GM12865 (cell line): ENCODE measurements around the gene PFN1.

ENCODE experiments used
- DNase-seq: peaks from one replicate; pipeline ENCODE4 v3.0.0; 2010; ENCODE audit warnings: low read depth
- H3K4me3 ChIP-seq: 2 replicates; pipeline ENCODE4 v1.5.1; 2011; ENCODE audit warnings: mild to moderate bottlenecking, low read depth, low read length, control low read depth
- TF ChIP-seq, protein P1 (sequence below): IDR thresholded peaks from 2 replicates; pipeline ENCODE4 v1.5.1; 2011; ENCODE audit warnings: low read length, control low read depth, low read depth, inconsistent platforms; ENCODE audit not compliant: insufficient read depth; ENCODE audit errors: missing control alignments

PFN1 gene

DNA sequence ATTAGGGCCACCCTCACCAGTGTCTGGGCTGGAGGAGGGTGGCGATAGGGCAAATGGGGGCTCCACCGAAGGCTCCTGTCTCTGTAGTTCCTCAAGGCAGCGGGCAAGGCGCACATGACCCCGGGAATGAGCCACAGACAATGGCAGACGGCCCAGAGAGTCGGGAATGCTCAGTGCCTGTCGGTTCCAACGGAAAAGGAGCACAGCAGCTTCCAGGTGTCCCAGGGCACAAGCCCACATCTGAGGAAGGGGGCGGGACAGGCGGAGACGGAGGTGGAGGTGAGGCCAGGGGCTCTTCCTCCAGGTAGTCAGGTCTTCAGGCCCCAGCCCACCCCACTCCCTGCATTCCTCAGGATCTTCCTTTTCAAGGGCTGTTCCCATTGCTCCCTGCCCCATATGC lies 24.4 kb upstream of the PFN1 start:
- TF ChIP-seq, protein P1, sequence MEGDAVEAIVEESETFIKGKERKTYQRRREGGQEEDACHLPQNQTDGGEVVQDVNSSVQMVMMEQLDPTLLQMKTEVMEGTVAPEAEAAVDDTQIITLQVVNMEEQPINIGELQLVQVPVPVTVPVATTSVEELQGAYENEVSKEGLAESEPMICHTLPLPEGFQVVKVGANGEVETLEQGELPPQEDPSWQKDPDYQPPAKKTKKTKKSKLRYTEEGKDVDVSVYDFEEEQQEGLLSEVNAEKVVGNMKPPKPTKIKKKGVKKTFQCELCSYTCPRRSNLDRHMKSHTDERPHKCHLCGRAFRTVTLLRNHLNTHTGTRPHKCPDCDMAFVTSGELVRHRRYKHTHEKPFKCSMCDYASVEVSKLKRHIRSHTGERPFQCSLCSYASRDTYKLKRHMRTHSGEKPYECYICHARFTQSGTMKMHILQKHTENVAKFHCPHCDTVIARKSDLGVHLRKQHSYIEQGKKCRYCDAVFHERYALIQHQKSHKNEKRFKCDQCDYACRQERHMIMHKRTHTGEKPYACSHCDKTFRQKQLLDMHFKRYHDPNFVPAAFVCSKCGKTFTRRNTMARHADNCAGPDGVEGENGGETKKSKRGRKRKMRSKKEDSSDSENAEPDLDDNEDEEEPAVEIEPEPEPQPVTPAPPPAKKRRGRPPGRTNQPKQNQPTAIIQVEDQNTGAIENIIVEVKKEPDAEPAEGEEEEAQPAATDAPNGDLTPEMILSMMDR: no peak
- no peak for DNase-seq
- H3K4me3 ChIP-seq: no peak overlapping the region

DNA sequence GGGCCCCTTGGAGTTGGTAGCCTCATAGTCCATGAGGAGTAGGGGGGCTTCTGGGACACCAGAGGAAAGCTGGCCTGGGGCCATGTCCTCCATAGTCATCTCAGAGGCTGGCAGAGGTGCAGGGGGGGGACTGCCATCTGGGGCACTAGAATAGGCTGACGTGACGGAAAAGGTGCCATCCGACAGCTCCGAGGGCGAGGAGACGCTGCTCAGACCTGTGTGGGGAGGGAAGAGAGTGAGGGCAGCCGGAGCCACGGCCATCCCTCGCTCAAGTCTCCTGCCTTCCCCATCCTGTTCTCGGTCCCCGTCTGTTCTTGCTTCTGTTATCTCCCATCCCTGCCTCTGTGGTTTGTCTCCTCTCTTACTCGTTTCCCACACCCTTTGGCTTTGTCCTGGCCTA lies 24.0 kb upstream of the PFN1 start:
- no peak for DNase-seq

DNA sequence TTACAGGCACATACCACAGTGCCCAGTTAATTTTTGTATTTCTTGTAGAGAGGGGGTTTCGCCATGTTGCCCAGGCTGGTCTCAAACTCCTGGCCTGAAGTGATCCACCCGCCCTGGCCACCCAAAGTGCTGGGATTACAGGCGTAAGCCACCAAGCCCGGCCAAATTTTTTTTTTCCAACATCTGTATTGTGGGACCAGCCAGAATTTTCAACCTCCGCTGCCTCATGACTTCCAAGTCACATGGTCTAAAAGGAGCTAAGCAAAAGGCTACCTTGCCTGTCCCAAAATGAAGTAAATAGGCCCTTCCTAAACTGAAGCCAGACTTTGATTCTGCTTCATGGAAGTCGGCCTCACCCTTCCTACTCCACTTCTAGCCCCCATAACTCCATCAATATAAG lies 23.5 kb upstream of the PFN1 start:
- DNase-seq: no peak
- H3K4me3 ChIP-seq: no peak overlapping the region
- TF ChIP-seq, protein P1: no peak

More for the DNA sequence above, 24.0 kb upstream of the PFN1 start:
- TF ChIP-seq, protein P1: no peak
- H3K4me3 ChIP-seq: no peak overlapping the region

GRCh38 chr17:4970273-4970672 lies 21.9 kb upstream of the PFN1 start:
- TF ChIP-seq, protein P1: no peak
- no peak overlapping the region for H3K4me3 ChIP-seq
- DNase-seq: no peak

GRCh38 chr17:4969551-4970173 lies 21.3 kb upstream of the PFN1 start:
- no peak overlapping the region for H3K4me3 ChIP-seq
- TF ChIP-seq, protein P1: no peak
- DNase-seq: no peak

DNA sequence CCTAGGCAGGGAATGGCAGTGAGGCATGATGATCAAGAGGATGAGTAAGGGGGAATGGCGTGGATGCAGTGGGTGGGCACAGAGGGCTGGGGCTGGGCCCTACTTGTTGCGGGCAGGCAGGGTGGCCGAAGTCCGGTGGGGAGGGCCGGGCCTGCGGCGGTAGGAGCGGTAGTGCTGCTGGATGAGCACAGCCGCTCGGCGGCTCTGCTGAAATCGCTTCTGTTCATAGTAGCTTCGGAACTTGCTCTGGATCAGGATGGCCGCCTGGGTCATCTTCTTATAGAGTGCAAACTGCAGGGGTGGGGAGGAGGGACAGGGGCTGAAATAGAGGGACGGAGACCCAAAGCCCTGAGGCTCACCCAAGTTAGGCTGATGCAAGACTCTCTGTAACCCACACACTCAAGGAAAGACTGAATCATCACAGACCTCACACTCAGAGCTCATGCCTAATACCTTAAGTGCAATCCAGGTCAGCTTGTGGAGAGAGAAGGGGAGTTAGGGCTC lies 20.8 kb upstream of the PFN1 start:
- DNase-seq: no peak
- H3K4me3 ChIP-seq: peak overlapping the region; percentile 97
- TF ChIP-seq, protein P1: no peak
